Measurements from ENCODE around the gene SLC25A42. TPM values are rescaled to one million over a fixed set of nuclear protein-coding genes. Genes with fewer than 3 reads are reported as not detected.
"Not testable (repeated sequence)": the region's sequence is repeated elsewhere in the genome, so short reads cannot be mapped to it uniquely, and the experiment has no call there.

The SLC25A42 gene
- total RNA-seq, 2 donors from 2014 or later = 10.3 to 14.4 TPM

DNA sequence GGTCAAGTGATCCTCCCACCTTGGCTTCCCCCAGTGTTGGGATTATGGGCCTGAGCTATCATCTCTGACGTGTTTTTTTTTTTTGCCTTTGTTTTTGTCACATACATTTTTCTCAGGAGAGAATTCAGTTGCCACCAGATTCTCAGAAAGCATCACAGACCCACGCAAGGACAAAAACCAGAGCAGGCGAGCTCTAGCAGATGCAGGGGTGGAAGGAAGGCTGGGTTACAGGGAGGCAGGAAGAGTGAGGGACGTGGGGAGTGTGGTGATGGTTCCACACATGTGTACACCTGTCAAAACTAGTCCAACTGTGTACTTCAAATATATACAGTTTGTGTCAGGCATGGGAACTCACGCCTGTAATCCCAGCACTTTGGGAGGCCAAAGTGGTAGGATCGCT, 70.2 kb downstream of the SLC25A42 start:
- peak overlapping the region in 1 of 2 donors; percentile 53 for H3K27ac ChIP-seq

DNA sequence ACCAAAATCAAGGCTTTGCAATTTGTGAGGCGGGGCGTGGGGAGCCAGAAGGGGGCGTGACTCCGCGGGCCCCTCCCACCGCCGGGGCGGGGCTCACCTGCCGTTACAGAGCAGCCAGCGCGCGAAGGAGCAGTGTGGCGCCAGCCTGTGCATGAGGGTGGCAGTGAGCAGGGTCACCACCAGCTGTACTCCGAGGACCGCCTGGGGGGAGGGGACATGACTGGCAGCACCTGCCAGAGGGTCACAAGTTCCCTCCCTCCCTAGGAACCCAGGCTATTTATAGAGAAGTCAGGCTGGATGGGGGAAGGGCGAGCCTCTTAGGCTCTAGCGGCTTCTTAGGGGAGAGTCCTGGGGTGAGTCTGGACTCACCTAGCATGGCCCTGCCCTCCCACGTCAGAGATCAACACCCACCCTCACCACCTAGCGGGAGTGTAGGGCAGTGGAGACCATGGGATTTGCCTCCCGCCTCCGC, 70.9 kb downstream of the SLC25A42 start:
- TF ChIP-seq, protein P1, sequence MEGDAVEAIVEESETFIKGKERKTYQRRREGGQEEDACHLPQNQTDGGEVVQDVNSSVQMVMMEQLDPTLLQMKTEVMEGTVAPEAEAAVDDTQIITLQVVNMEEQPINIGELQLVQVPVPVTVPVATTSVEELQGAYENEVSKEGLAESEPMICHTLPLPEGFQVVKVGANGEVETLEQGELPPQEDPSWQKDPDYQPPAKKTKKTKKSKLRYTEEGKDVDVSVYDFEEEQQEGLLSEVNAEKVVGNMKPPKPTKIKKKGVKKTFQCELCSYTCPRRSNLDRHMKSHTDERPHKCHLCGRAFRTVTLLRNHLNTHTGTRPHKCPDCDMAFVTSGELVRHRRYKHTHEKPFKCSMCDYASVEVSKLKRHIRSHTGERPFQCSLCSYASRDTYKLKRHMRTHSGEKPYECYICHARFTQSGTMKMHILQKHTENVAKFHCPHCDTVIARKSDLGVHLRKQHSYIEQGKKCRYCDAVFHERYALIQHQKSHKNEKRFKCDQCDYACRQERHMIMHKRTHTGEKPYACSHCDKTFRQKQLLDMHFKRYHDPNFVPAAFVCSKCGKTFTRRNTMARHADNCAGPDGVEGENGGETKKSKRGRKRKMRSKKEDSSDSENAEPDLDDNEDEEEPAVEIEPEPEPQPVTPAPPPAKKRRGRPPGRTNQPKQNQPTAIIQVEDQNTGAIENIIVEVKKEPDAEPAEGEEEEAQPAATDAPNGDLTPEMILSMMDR (IDR thresholded peaks at IDR 0.05) = peak in 1 of 2 donors; percentile 19
- no peak overlapping the region for H3K4me3 ChIP-seq
- peaks cover 0 to 23% of the 10 kb centered on the region in 2 donors for H3K4me1 ChIP-seq
- H3K27me3 ChIP-seq = no peaks in the 10 kb centered on the region
- peak overlapping the region in 1 of 2 donors; percentile 53 for H3K27ac ChIP-seq
- peaks cover 0 to 8% of the 10 kb centered on the region in 2 donors for H3K9me3 ChIP-seq
- H3K36me3 ChIP-seq = no peaks in the 10 kb centered on the region
- no peak for DNase-seq (ENCODE audit: low spot score)

More for the DNA sequence above, 70.2 kb downstream of the SLC25A42 start:
- Histone ChIP-seq H3K36me3 (no peaks in the 10 kb centered on the region), H3K4me1 (peaks cover 0 to 23% of the 10 kb centered on the region in 2 donors), H3K9me3 (peaks cover 0 to 8% of the 10 kb centered on the region in 2 donors), H3K4me3 (no peak overlapping the region), H3K27me3 (no peaks in the 10 kb centered on the region)
- DNase-seq (ENCODE audit: low spot score) = no peak
- TF ChIP-seq, protein P1 (IDR thresholded peaks at IDR 0.05) = no peak

DNA sequence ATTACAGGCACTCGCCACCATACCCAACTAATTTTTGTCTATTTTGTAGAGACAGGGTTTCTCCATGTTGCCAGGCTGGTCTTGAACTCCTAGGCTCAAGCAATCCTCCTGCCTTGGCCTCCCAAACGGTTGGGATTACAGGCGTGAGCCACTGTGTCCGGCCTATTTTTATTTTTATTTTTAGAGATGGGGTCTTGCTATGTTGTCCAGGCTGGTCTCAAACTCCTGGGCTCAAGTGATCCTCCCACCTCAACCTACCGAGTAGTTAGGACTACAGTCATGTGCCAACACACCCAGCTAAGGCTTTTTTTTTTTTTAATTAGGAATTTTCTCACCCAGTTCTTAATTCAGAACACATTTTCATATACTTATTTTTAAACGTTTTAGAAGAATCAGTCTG, 71.9 kb downstream of the SLC25A42 start:
- DNase-seq (ENCODE audit: low spot score); H3K27me3 ChIP-seq; H3K36me3 ChIP-seq; H3K4me3 ChIP-seq; H3K9me3 ChIP-seq: not testable (repeated sequence)
- Histone ChIP-seq H3K4me1 (peaks cover 0 to 23% of the 10 kb centered on the region in 2 donors), H3K27ac (peak overlapping the region in 1 of 2 donors; percentile 53)

DNA sequence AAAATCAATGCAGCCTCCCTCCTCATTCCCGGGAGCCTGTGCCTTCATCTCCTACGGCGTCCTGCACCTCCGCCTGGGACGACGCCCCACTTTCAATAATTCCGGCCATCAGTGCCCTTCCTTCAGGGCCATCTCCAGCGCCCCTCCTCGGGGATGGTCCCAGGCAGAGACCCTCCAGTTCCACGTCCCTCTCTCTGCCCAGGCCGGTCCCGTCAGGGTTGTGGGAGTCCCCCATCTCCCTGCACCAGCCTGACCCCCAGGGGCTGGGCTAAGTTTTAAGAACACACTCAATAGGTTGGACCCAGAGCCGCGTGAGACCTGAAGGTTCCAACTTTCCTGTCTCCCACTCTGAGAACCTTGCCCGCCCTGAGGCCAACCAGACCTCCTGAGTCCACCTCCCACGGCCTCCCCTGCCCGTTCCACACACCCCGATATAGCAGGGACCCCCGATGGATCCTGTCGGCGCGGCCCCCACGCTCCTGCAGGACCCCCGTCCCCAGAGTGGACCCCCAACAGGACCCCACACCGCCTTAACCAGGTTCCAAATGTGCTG, 73.8 kb downstream of the SLC25A42 start:
- Histone ChIP-seq H3K9me3 (no peaks in the 10 kb centered on the region), H3K27ac (peak overlapping the region; percentile 66 to 85), H3K4me1 (peaks cover 0 to 23% of the 10 kb centered on the region in 2 donors), H3K27me3 (no peaks in the 10 kb centered on the region), H3K4me3 (peak overlapping the region; percentile 74 to 75), H3K36me3 (no peaks in the 10 kb centered on the region)
- TF ChIP-seq, protein P1 (IDR thresholded peaks at IDR 0.05) = no peak
- no peak for DNase-seq (ENCODE audit: low spot score)

DNA sequence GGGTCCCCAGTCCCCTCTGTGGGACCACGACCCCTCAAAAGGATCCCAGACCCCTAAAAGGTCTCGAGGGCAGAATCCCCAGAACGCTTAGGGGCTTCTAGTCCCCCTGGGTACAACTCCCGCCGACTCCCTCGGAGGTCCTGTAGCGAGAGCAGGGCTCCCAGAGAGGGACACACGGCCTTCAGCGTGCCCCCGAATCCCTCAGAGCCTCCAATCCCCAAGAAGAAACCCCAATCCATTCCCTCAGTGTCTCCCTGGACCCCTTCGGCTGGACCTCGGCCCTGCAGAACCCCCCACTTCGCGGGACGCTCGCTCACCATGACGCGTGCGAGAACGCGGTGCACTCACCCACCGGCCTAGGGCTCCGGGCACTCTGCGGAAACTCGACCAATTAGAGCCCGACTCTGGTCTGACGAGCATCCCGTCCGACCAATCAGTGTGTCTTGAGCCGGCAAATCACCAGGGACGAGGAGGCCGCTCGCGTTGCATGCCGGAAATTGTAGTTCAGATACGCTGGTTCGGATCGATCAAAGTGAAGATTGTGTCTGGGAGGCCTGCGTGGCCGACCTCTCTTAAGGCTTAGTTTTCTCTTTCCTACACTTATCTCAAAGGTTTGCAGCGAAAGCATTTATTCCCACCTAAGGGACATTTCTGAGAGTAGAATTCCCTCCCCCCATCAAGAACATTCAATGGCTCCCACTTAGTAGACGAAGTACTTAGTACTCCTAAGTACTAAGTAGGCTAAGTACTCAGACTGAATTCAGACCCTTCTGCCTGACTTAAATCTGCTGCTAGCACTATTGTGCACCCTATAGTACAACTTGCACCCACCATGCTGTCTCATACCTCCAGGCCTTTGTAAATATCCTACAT, 74.6 kb downstream of the SLC25A42 start, which contains the start of gene TMEM161A:
Gene TMEM161A (minus strand): TSS at position 370 of the 873 bp plus-strand sequence. CDS start 50 bp downstream, at position 320.
- no peaks in the 10 kb centered on the region for H3K36me3 ChIP-seq
- no peaks in the 10 kb centered on the region for H3K27me3 ChIP-seq
- DNase-seq (ENCODE audit: low spot score) = peak; percentile 98
- H3K4me3 ChIP-seq = peak within 1 kb of the TSS; percentile 74 to 75
- H3K27ac ChIP-seq = peak within 1 kb of the TSS; percentile 66 to 85
- H3K9me3 ChIP-seq = no peaks in the 10 kb centered on the region
- TF ChIP-seq, protein P1 (IDR thresholded peaks at IDR 0.05) = no peak
- H3K4me1 ChIP-seq = peaks cover 0 to 23% of the 10 kb centered on the region in 2 donors

DNA sequence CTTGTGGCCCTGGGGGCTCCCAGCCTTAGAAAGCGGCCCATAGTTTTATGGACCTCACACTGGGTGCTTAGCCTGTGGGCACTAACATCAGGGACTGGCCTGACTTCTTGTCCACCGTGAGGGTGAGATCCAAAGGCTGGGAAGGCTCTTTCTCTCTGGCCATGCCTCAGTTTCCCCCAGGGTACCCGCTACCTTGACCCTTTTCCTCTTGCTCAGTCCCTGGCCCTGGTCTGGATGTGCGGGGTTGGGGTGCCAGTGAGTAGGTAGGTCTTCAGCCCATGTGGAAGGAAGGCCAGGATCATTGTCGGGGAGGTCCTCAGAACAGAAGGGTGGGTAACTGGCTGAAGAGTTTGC, 76.1 kb downstream of the SLC25A42 start:
- H3K4me1 ChIP-seq = peaks cover 0 to 16% of the 10 kb centered on the region in 2 donors

More for the DNA sequence above, 76.1 kb downstream of the SLC25A42 start:
- H3K9me3 ChIP-seq = no peaks in the 10 kb centered on the region
- H3K36me3 ChIP-seq = no peaks in the 10 kb centered on the region
- no peaks in the 10 kb centered on the region for H3K27me3 ChIP-seq
- H3K27ac ChIP-seq = no peak overlapping the region
- DNase-seq (ENCODE audit: low spot score) = no peak
- TF ChIP-seq, protein P1 (IDR thresholded peaks at IDR 0.05) = peak in 1 of 2 donors; percentile 7
- H3K4me3 ChIP-seq = no peak overlapping the region

All from right atrium auricular region (tissue), 2 donors.